ENCODE data around the gene GPR146.

The GPR146 gene

GRCh38 chr7:1065585-1066241 is 21.4 kb downstream of the GPR146 start:
- TF ChIP-seq, protein P1, sequence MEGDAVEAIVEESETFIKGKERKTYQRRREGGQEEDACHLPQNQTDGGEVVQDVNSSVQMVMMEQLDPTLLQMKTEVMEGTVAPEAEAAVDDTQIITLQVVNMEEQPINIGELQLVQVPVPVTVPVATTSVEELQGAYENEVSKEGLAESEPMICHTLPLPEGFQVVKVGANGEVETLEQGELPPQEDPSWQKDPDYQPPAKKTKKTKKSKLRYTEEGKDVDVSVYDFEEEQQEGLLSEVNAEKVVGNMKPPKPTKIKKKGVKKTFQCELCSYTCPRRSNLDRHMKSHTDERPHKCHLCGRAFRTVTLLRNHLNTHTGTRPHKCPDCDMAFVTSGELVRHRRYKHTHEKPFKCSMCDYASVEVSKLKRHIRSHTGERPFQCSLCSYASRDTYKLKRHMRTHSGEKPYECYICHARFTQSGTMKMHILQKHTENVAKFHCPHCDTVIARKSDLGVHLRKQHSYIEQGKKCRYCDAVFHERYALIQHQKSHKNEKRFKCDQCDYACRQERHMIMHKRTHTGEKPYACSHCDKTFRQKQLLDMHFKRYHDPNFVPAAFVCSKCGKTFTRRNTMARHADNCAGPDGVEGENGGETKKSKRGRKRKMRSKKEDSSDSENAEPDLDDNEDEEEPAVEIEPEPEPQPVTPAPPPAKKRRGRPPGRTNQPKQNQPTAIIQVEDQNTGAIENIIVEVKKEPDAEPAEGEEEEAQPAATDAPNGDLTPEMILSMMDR (IDR thresholded peaks at IDR 0.05), result peak; percentile 96 to 98
- Histone ChIP-seq H3K27me3 (no peaks in the 10 kb centered on the region), H3K9me3 (no peaks in the 10 kb centered on the region), H3K4me1 (peaks cover 0 to 21% (median 14%) of the 10 kb centered on the region in 4 donors), H3K27ac (no peak overlapping the region), H3K4me3 (peak overlapping the region; percentile 21 to 23), H3K36me3 (no peaks in the 10 kb centered on the region)
- intact Hi-C loops (cut with DNase I; ENCODE audit: low total_unique reads), result loop anchor here (1.0 kb wide), 1 partner anchor 72 kb away; no protein-coding TSS in a partner anchor
- DNase-seq, result peak; percentile 82 to 88

DNA sequence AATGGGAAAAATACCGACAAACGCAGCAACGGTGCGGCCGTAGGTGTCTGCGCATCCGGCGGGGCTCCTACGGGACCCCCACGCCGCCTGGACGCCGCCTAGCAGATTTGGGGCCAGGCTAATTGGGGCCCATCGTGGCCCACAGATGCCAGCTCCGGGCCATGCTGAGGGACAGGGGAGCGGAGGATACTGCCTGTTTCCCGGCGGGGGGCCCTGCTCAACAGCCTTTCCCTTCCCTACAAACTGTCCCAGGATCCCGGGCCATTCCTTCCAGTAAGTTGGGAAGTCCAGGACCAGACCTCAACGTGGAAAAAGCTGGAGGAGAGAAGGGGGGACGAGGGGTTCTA is 21.9 kb downstream of the GPR146 start:
- H3K27ac ChIP-seq, result no peak overlapping the region
- DNase-seq, result no peak
- H3K36me3 ChIP-seq, result no peaks in the 10 kb centered on the region
- TF ChIP-seq, protein P1 (IDR thresholded peaks at IDR 0.05), result no peak
- H3K27me3 ChIP-seq, result no peaks in the 10 kb centered on the region
- H3K9me3 ChIP-seq, result no peaks in the 10 kb centered on the region
- no peak overlapping the region for H3K4me3 ChIP-seq
- intact Hi-C loops (cut with DNase I; ENCODE audit: low total_unique reads), result no loop called here
- peaks cover 0 to 16% (median 9%) of the 10 kb centered on the region in 4 donors for H3K4me1 ChIP-seq

GRCh38 chr7:1068013-1068412 is 23.7 kb downstream of the GPR146 start:
- H3K4me3 ChIP-seq, result no peak overlapping the region
- DNase-seq, result no peak
- intact Hi-C loops (cut with DNase I; ENCODE audit: low total_unique reads), result no loop called here
- H3K27me3 ChIP-seq, result no peaks in the 10 kb centered on the region
- H3K9me3 ChIP-seq, result no peaks in the 10 kb centered on the region
- H3K36me3 ChIP-seq, result no peaks in the 10 kb centered on the region
- TF ChIP-seq, protein P1 (IDR thresholded peaks at IDR 0.05), result no peak
- H3K4me1 ChIP-seq, result peaks cover 0 to 16% (median 9%) of the 10 kb centered on the region in 4 donors
- H3K27ac ChIP-seq, result no peak overlapping the region

GRCh38 chr7:1068619-1069018 is 24.3 kb downstream of the GPR146 start:
- no peak for DNase-seq
- Histone ChIP-seq H3K27me3 (no peaks in the 10 kb centered on the region), H3K4me3 (no peak overlapping the region), H3K9me3 (no peaks in the 10 kb centered on the region), H3K4me1 (peaks cover 0 to 16% (median 9%) of the 10 kb centered on the region in 4 donors), H3K27ac (no peak overlapping the region), H3K36me3 (no peaks in the 10 kb centered on the region)
- intact Hi-C loops (cut with DNase I; ENCODE audit: low total_unique reads), result no loop called here
- TF ChIP-seq, protein P1 (IDR thresholded peaks at IDR 0.05), result no peak

DNA sequence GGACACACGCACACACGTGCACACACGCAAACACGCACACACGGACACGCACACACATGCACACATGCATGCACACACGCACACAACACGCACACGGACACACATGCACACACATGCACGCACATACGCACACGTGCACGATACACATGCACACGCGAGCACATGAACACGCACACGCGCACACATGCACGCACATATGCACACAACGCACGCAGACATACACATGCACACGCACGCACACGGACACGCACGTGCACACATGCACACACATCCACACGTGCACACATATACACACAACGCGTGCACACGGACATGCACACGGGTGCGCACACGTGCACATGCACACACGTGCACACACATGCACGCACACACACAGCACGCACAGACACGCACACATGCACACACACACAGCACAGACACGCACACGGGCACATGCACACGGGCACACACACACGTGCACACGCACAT is 26.2 kb downstream of the GPR146 start:
- no peak overlapping the region for H3K4me3 ChIP-seq
- H3K27me3 ChIP-seq, result no peaks in the 10 kb centered on the region
- intact Hi-C loops (cut with DNase I; ENCODE audit: low total_unique reads), result no loop called here
- no peaks in the 10 kb centered on the region for H3K9me3 ChIP-seq
- H3K36me3 ChIP-seq, result no peaks in the 10 kb centered on the region
- TF ChIP-seq, protein P1 (IDR thresholded peaks at IDR 0.05), result no peak
- H3K27ac ChIP-seq, result no peak overlapping the region
- peaks cover 0 to 7% (median 5%) of the 10 kb centered on the region in 4 donors for H3K4me1 ChIP-seq
- DNase-seq, result no peak
